ENCODE measurements around the gene CERS6. TPM values are rescaled to one million over a fixed set of nuclear protein-coding genes. Genes with fewer than 3 reads are reported as not detected.
A peak's percentile ranks its signal among the peaks of the same experiment; 100 is the strongest.

The CERS6 gene
- total and polyA plus RNA-seq, 8 donors: 18.8 to 24.5 (median 22.1) TPM

- H3K27me3 ChIP-seq: no peaks in the 10 kb centered on the region
- H3K4me3 ChIP-seq: no peak overlapping the region
- no peak overlapping the region for H3K27ac ChIP-seq
- ATAC-seq: no peak
- no peaks in the 10 kb centered on the region for H3K36me3 ChIP-seq
- H3K9me3 ChIP-seq: no peaks in the 10 kb centered on the region
- TF ChIP-seq CTCF (IDR thresholded peaks at IDR 0.05): no peak
- no peak for DNase-seq
- intact Hi-C loops (cut with DNase I): no loop called here
- no peaks in the 10 kb centered on the region for H3K4me1 ChIP-seq
Observed at GRCh38 chr2:168673265-168674189, 217.5 kb downstream of the CERS6 start.

GRCh38 chr2:168678153-168678853 is 222.2 kb downstream of the CERS6 start:
- Histone ChIP-seq H3K4me3 (no peak overlapping the region), H3K36me3 (no peaks in the 10 kb centered on the region), H3K9me3 (no peaks in the 10 kb centered on the region), H3K27ac (no peak overlapping the region), H3K27me3 (no peaks in the 10 kb centered on the region), H3K4me1 (no peaks in the 10 kb centered on the region)
- intact Hi-C loops (cut with DNase I): no loop called here
- no peak for DNase-seq
- ATAC-seq: no peak
- no peak for TF ChIP-seq CTCF (IDR thresholded peaks at IDR 0.05)

GRCh38 chr2:168679081-168679480 is 223.0 kb downstream of the CERS6 start:
- H3K4me3 ChIP-seq: no peak overlapping the region
- H3K27ac ChIP-seq: no peak overlapping the region
- H3K9me3 ChIP-seq: no peaks in the 10 kb centered on the region
- ATAC-seq (no peak), DNase-seq (no peak)
- no peak for TF ChIP-seq CTCF (IDR thresholded peaks at IDR 0.05)
- H3K4me1 ChIP-seq: no peaks in the 10 kb centered on the region
- intact Hi-C loops (cut with DNase I): no loop called here
- H3K27me3 ChIP-seq: no peaks in the 10 kb centered on the region
- H3K36me3 ChIP-seq: no peaks in the 10 kb centered on the region

GRCh38 chr2:168679741-168680310 is 223.8 kb downstream of the CERS6 start:
- intact Hi-C loops (cut with DNase I): no loop called here
- H3K4me1 ChIP-seq: no peaks in the 10 kb centered on the region
- H3K4me3 ChIP-seq: no peak overlapping the region
- DNase-seq: peak in 2 of 4 donors; percentile 36
- no peak overlapping the region for H3K27ac ChIP-seq
- H3K36me3 ChIP-seq: no peaks in the 10 kb centered on the region
- no peaks in the 10 kb centered on the region for H3K9me3 ChIP-seq
- TF ChIP-seq CTCF (IDR thresholded peaks at IDR 0.05): no peak
- ATAC-seq: no peak
- no peaks in the 10 kb centered on the region for H3K27me3 ChIP-seq

GRCh38 chr2:168683996-168684395 is 227.9 kb downstream of the CERS6 start:
- H3K27me3 ChIP-seq: no peaks in the 10 kb centered on the region
- H3K36me3 ChIP-seq: no peaks in the 10 kb centered on the region
- intact Hi-C loops (cut with DNase I): no loop called here
- DNase-seq: no peak
- H3K4me1 ChIP-seq: no peaks in the 10 kb centered on the region
- no peak overlapping the region for H3K27ac ChIP-seq
- no peak overlapping the region for H3K4me3 ChIP-seq
- no peaks in the 10 kb centered on the region for H3K9me3 ChIP-seq
- no peak for ATAC-seq
- no peak for TF ChIP-seq CTCF (IDR thresholded peaks at IDR 0.05)
